ENCODE results near the gene PA2G4.

Gene PA2G4

DNA sequence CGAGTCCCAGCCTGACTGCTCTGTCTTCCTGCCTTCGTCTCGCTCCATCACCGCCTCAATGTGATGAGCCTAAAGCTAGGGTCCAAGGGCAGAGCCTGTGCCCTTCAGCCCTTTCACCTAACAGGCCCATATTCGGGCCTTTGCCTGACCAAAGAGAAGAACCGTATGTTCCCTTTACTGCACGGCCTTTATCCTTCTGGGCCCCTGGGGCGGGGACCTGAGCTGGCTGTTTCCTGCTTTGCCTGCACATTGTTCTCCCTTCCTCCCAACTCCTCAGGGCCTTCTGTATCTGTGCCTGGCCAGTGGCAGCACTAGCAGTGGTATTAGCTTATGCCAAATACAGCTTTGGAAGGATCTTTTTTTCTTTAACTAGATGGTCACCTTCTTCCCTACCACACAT lies 39.5 kb downstream of the PA2G4 start:
- no peak for ATAC-seq (ENCODE audit: insufficient read depth, low read depth)
- DNase-seq = no peak
- Histone ChIP-seq H3K9ac (ENCODE audit: low read depth, low read length) (no peak overlapping the region), H2AFZ (ENCODE audit: low read depth, low read length) (no peak overlapping the region), H3K27ac (ENCODE audit: low read length) (no peak overlapping the region), H3K9me3 (ENCODE audit: insufficient read depth, low read length, severe bottlenecking) (no peaks in the 10 kb centered on the region), H4K20me1 (ENCODE audit: insufficient read depth, low read length) (no peaks in the 10 kb centered on the region), H3K36me3 (ENCODE audit: insufficient read depth, low read length) (peaks cover 55% of the 10 kb centered on the region), H3K4me3 (ENCODE audit: low read depth in 1 of 2, low read length in 2 of 2) (no peak overlapping the region), H3K4me2 (ENCODE audit: insufficient read depth, low read length) (no peak overlapping the region), H3K4me1 (ENCODE audit: insufficient read depth, low read length) (no peaks in the 10 kb centered on the region), H3K27me3 (ENCODE audit: insufficient read depth, low read length, poor library complexity) (no peaks in the 10 kb centered on the region), H3K79me2 (ENCODE audit: insufficient read depth, low read length) (no peaks in the 10 kb centered on the region)
- TF ChIP-seq, protein P1, sequence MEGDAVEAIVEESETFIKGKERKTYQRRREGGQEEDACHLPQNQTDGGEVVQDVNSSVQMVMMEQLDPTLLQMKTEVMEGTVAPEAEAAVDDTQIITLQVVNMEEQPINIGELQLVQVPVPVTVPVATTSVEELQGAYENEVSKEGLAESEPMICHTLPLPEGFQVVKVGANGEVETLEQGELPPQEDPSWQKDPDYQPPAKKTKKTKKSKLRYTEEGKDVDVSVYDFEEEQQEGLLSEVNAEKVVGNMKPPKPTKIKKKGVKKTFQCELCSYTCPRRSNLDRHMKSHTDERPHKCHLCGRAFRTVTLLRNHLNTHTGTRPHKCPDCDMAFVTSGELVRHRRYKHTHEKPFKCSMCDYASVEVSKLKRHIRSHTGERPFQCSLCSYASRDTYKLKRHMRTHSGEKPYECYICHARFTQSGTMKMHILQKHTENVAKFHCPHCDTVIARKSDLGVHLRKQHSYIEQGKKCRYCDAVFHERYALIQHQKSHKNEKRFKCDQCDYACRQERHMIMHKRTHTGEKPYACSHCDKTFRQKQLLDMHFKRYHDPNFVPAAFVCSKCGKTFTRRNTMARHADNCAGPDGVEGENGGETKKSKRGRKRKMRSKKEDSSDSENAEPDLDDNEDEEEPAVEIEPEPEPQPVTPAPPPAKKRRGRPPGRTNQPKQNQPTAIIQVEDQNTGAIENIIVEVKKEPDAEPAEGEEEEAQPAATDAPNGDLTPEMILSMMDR (IDR thresholded peaks at IDR 0.05; ENCODE audit: borderline replicate concordance, extremely low read depth, low read length, poor library complexity, severe bottlenecking) = no peak
- TF ChIP-seq EZH2 (IDR thresholded peaks at IDR 0.05; ENCODE audit: borderline replicate concordance, low read depth, low read length, severe bottlenecking) = no peak

DNA sequence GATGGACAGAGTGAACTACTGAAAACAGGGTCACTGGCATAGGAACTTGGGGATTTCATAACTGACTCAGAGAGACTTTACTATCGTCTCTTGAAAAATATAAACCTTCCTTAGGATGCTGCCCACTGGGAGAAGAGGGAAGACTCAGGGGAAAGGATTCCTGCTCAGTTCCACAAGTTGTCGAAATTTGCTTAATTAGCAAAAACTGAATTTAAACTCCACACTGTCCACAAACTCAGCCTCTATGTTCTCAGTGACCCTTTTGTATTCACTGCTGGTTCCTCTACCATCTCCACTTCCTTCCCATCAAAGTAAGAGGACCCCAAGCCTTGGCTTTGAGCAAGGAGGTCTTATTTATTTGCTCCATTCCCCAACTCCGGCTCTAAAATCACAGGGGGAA lies 40.9 kb downstream of the PA2G4 start:
- ATAC-seq (ENCODE audit: insufficient read depth, low read depth) = no peak
- H2AFZ ChIP-seq (ENCODE audit: low read depth, low read length) = no peak overlapping the region
- no peaks in the 10 kb centered on the region for H3K9me3 ChIP-seq (ENCODE audit: insufficient read depth, low read length, severe bottlenecking)
- no peak overlapping the region for H3K4me2 ChIP-seq (ENCODE audit: insufficient read depth, low read length)
- H3K9ac ChIP-seq (ENCODE audit: low read depth, low read length) = no peak overlapping the region
- no peak overlapping the region for H3K27ac ChIP-seq (ENCODE audit: low read length)
- H3K79me2 ChIP-seq (ENCODE audit: insufficient read depth, low read length) = no peaks in the 10 kb centered on the region
- TF ChIP-seq EZH2 (IDR thresholded peaks at IDR 0.05; ENCODE audit: borderline replicate concordance, low read depth, low read length, severe bottlenecking) = no peak
- TF ChIP-seq, protein P1 (IDR thresholded peaks at IDR 0.05; ENCODE audit: borderline replicate concordance, extremely low read depth, low read length, poor library complexity, severe bottlenecking) = no peak
- no peaks in the 10 kb centered on the region for H3K27me3 ChIP-seq (ENCODE audit: insufficient read depth, low read length, poor library complexity)
- peaks cover 45% of the 10 kb centered on the region for H3K36me3 ChIP-seq (ENCODE audit: insufficient read depth, low read length)
- no peak for DNase-seq
- H3K4me3 ChIP-seq (ENCODE audit: low read depth in 1 of 2, low read length in 2 of 2) = no peak overlapping the region
- H4K20me1 ChIP-seq (ENCODE audit: insufficient read depth, low read length) = no peaks in the 10 kb centered on the region
- H3K4me1 ChIP-seq (ENCODE audit: insufficient read depth, low read length) = no peaks in the 10 kb centered on the region

DNA sequence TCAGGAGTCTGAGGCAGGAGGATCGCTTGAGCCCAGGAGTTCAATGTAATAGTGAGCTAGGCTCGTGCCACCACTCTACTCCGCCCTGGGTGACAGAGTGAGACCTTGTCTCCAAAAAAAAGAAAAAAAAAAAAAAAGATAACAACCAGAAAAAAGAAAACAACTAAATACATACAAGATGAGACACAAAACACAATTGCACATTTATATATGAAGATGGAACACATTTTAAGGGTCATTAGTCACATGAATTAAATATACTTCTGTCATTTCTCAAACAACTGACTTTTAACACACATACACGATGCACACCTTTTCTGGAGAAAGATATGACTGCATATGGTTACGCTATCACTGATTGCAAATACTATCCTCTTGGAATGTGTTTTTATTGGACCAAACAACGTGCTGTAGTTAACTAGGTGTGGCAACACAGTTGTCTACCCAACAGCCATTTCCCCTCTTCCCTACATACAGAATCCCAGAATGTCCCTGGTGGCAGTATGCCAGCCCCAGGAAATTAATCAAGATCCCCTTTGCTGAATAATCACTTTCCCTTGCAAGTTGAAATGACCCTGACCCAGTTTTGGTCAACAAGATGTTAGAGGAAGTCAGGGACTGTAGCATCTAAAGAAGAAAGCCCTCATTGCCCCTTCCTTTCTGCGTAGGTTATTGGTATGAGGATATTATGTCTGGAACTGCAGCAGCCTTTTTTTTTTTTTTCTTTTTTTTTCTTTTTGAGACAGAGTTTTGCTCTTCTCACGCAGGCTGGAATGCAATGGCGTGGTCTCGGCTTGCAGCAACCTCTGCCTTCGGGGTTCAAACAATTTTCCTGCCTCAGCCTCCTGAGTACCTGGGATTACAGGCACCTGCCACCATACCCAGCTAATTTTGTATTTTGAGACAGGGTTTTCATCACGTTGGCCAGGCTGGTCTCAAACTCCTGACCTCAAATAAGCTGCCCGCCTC lies 42.4 kb downstream of the PA2G4 start:
- no peaks in the 10 kb centered on the region for H3K9me3 ChIP-seq (ENCODE audit: insufficient read depth, low read length, severe bottlenecking)

More for the DNA sequence above, 42.4 kb downstream of the PA2G4 start:
- no peak for DNase-seq
- H3K4me1 ChIP-seq (ENCODE audit: insufficient read depth, low read length) = peaks cover 11% of the 10 kb centered on the region
- no peaks in the 10 kb centered on the region for H4K20me1 ChIP-seq (ENCODE audit: insufficient read depth, low read length)
- H3K4me3 ChIP-seq (ENCODE audit: low read depth in 1 of 2, low read length in 2 of 2) = no peak overlapping the region
- peaks cover 6% of the 10 kb centered on the region for H3K79me2 ChIP-seq (ENCODE audit: insufficient read depth, low read length)
- no peak overlapping the region for H3K9ac ChIP-seq (ENCODE audit: low read depth, low read length)
- H3K27me3 ChIP-seq (ENCODE audit: insufficient read depth, low read length, poor library complexity) = no peaks in the 10 kb centered on the region
- H2AFZ ChIP-seq (ENCODE audit: low read depth, low read length) = no peak overlapping the region
- TF ChIP-seq EZH2 (IDR thresholded peaks at IDR 0.05; ENCODE audit: borderline replicate concordance, low read depth, low read length, severe bottlenecking) = no peak
- TF ChIP-seq, protein P1 (IDR thresholded peaks at IDR 0.05; ENCODE audit: borderline replicate concordance, extremely low read depth, low read length, poor library complexity, severe bottlenecking) = no peak
- no peak overlapping the region for H3K4me2 ChIP-seq (ENCODE audit: insufficient read depth, low read length)
- no peak overlapping the region for H3K27ac ChIP-seq (ENCODE audit: low read length)
- H3K36me3 ChIP-seq (ENCODE audit: insufficient read depth, low read length) = peaks cover 35% of the 10 kb centered on the region
- ATAC-seq (ENCODE audit: insufficient read depth, low read depth) = no peak; the same call in 2 of the 3 replicates
